HL-60/S4 (cell line): ENCODE data around the gene EEFSEC.

Experiments used
- in situ Hi-C: fragments of 300-500 bp; cut with MboI; formaldehyde crosslinking; loops from 2 replicates; pipeline ENCODE4 v1.14.3; 2022; ENCODE audit warnings: low sequenced_read_pairs

Gene EEFSEC

GRCh38 chr3:128215290-128215689 lies 62.0 kb downstream of the EEFSEC start:
- in situ Hi-C loops = no loop called here

GRCh38 chr3:128215800-128216495 lies 62.7 kb downstream of the EEFSEC start:
- in situ Hi-C loops = no loop called here

GRCh38 chr3:128217702-128218547 lies 64.6 kb downstream of the EEFSEC start:
- in situ Hi-C loops = no loop called here

GRCh38 chr3:128218548-128219257 lies 65.4 kb downstream of the EEFSEC start:
- in situ Hi-C loops = no loop called here

GRCh38 chr3:128221328-128221727 lies 68.0 kb downstream of the EEFSEC start:
- in situ Hi-C loops = no loop called here

GRCh38 chr3:128222796-128223385 lies 69.6 kb downstream of the EEFSEC start:
- in situ Hi-C loops = no loop called here

- in situ Hi-C loops = no loop called here
These were observed 73.0 kb downstream of the EEFSEC start for GRCh38 chr3:128226186-128226725.

GRCh38 chr3:128226795-128227395 lies 73.6 kb downstream of the EEFSEC start:
- in situ Hi-C loops = no loop called here

- in situ Hi-C loops = no loop called here
These were observed 74.2 kb downstream of the EEFSEC start for GRCh38 chr3:128227507-128227906.

- in situ Hi-C loops = no loop called here
These were observed 75.2 kb downstream of the EEFSEC start for GRCh38 chr3:128228366-128228910.

- in situ Hi-C loops = no loop called here
These were observed 76.0 kb downstream of the EEFSEC start for GRCh38 chr3:128229106-128229857.

- in situ Hi-C loops = no loop called here
These were observed 78.3 kb downstream of the EEFSEC start for GRCh38 chr3:128231606-128232005.

- in situ Hi-C loops = no loop called here
These were observed 79.3 kb downstream of the EEFSEC start for GRCh38 chr3:128232376-128233178.

- in situ Hi-C loops = no loop called here
These were observed 82.1 kb downstream of the EEFSEC start for GRCh38 chr3:128235207-128235926.

- in situ Hi-C loops = no loop called here
These were observed 83.4 kb downstream of the EEFSEC start for GRCh38 chr3:128236657-128237056.

- in situ Hi-C loops = no loop called here
These were observed 84.3 kb downstream of the EEFSEC start for GRCh38 chr3:128237348-128238183.

- in situ Hi-C loops = no loop called here
These were observed 84.9 kb downstream of the EEFSEC start for GRCh38 chr3:128238184-128238489.
